ENCODE measurements around the gene MAJIN. TPM values are rescaled to one million over a fixed set of nuclear protein-coding genes. Genes with fewer than 3 reads are reported as not detected.

Gene MAJIN
- total RNA-seq, 1 experiment from 2014 or later = not detected

DNA sequence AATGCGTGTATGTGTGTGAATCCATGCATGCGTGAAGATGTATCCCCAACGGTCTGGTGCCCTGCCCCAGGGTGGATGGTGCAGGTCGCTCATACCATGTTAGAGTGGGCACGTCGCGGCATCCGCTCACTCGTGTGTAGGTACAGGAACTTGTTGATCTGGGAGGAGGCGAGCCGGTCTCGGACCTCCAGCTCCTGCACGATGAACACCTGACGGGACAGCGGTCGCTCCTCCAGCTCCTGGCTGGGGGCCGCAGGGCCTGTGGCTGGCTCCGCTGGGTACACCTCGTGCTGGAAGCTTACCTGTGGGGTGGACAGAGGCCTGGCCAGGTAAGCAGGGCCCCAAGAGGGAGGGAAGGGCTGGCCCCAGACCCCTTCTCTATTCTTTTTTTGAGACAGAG is 73.4 kb downstream of the MAJIN start:
- DNase-seq (ENCODE audit: low spot score) = no peak
- Histone ChIP-seq H3K4me1 (ENCODE audit: insufficient read depth, low read length, poor library complexity, severe bottlenecking) (no peaks in the 10 kb centered on the region), H3K36me3 (ENCODE audit: insufficient read depth, low read length, poor library complexity, severe bottlenecking) (no peaks in the 10 kb centered on the region), H3K27ac (ENCODE audit: low read depth, low read length, poor library complexity, severe bottlenecking) (no peak overlapping the region), H3K9me3 (ENCODE audit: low read depth, low read length, poor library complexity, severe bottlenecking) (no peaks in the 10 kb centered on the region), H3K27me3 (replicated peaks; ENCODE audit: insufficient read depth, low read depth, low read length, poor library complexity) (no peaks in the 10 kb centered on the region), H3K4me3 (ENCODE audit: low read depth, low read length, poor library complexity, severe bottlenecking) (no peak overlapping the region)
- POLR2A ChIA-PET (ENCODE audit: low non-redundant PET) = no interaction called here
- intact Hi-C loops (cut with micrococcal nuclease; ENCODE audit: unreplicated experiment) = no loop called here
- TF ChIP-seq, protein P1, sequence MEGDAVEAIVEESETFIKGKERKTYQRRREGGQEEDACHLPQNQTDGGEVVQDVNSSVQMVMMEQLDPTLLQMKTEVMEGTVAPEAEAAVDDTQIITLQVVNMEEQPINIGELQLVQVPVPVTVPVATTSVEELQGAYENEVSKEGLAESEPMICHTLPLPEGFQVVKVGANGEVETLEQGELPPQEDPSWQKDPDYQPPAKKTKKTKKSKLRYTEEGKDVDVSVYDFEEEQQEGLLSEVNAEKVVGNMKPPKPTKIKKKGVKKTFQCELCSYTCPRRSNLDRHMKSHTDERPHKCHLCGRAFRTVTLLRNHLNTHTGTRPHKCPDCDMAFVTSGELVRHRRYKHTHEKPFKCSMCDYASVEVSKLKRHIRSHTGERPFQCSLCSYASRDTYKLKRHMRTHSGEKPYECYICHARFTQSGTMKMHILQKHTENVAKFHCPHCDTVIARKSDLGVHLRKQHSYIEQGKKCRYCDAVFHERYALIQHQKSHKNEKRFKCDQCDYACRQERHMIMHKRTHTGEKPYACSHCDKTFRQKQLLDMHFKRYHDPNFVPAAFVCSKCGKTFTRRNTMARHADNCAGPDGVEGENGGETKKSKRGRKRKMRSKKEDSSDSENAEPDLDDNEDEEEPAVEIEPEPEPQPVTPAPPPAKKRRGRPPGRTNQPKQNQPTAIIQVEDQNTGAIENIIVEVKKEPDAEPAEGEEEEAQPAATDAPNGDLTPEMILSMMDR (conservative IDR thresholded peaks at IDR 0.05; ENCODE audit: low read depth, low read length) = no peak
- TF ChIP-seq EZH2 (IDR thresholded peaks at IDR 0.05; ENCODE audit: borderline replicate concordance, low read depth, low read length, poor library complexity, severe bottlenecking) = no peak
- no TSS peak for BruUV-seq (replicated peaks)
- CTCF ChIA-PET = interaction anchor here (1.0 kb wide), 1 partner anchor 10 kb away, joined by 3 read pairs; no protein-coding TSS in a partner anchor

GRCh38 chr11:64898076-64898445 is 73.8 kb downstream of the MAJIN start:
- H3K27me3 ChIP-seq (replicated peaks; ENCODE audit: insufficient read depth, low read depth, low read length, poor library complexity) = no peaks in the 10 kb centered on the region
- H3K9me3 ChIP-seq (ENCODE audit: low read depth, low read length, poor library complexity, severe bottlenecking) = no peaks in the 10 kb centered on the region
- ChIA-PET CTCF (interaction anchor here (1.0 kb wide), 1 partner anchor 10 kb away, joined by 3 read pairs; no protein-coding TSS in a partner anchor), POLR2A (ENCODE audit: low non-redundant PET) (no interaction called here)
- H3K36me3 ChIP-seq (ENCODE audit: insufficient read depth, low read length, poor library complexity, severe bottlenecking) = no peaks in the 10 kb centered on the region
- no peak for TF ChIP-seq EZH2 (IDR thresholded peaks at IDR 0.05; ENCODE audit: borderline replicate concordance, low read depth, low read length, poor library complexity, severe bottlenecking)
- TF ChIP-seq, protein P1 (conservative IDR thresholded peaks at IDR 0.05; ENCODE audit: low read depth, low read length) = no peak
- no peaks in the 10 kb centered on the region for H3K4me1 ChIP-seq (ENCODE audit: insufficient read depth, low read length, poor library complexity, severe bottlenecking)
- no peak for DNase-seq (ENCODE audit: low spot score)
- intact Hi-C loops (cut with micrococcal nuclease; ENCODE audit: unreplicated experiment) = no loop called here
- no peak overlapping the region for H3K4me3 ChIP-seq (ENCODE audit: low read depth, low read length, poor library complexity, severe bottlenecking)
- BruUV-seq (replicated peaks) = no TSS peak
- H3K27ac ChIP-seq (ENCODE audit: low read depth, low read length, poor library complexity, severe bottlenecking) = no peak overlapping the region

DNA sequence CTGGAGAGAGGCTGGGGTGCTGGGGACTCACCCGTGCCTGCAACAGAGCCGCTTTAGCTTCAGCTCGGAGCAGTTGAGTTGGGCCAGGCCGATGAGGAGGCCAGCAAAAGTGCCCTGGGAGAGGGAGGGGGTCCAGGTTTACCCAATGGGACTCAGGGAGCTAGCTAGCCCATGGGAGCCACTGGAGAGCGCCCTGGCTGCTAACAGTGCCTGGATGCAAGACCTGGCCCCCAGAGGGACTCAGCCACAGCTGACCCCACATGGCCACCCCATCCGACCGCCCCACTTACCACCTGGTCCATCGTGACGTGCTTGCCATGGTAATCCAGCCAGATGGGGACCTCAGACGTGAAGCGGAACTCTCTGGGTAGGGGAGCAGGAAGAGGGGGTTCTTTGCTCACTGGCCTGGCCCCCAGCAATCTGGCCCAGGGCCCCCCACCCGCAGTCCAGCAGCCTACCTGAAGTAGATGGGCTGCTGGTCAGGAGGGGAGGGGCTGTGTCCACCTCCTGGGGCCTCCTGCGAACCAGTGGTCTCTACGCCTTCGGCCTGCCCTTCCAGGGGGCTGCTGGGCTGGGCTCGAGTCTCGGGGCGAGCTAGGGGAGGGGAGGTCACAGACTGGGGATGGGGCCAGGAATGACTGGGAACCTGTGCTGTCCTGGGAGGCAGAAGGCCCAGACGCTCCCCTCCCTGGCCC is 74.4 kb downstream of the MAJIN start:
- no peaks in the 10 kb centered on the region for H3K36me3 ChIP-seq (ENCODE audit: insufficient read depth, low read length, poor library complexity, severe bottlenecking)
- no peaks in the 10 kb centered on the region for H3K9me3 ChIP-seq (ENCODE audit: low read depth, low read length, poor library complexity, severe bottlenecking)
- intact Hi-C loops (cut with micrococcal nuclease; ENCODE audit: unreplicated experiment) = no loop called here
- BruUV-seq (replicated peaks) = no TSS peak
- H3K27ac ChIP-seq (ENCODE audit: low read depth, low read length, poor library complexity, severe bottlenecking) = no peak overlapping the region
- H3K4me3 ChIP-seq (ENCODE audit: low read depth, low read length, poor library complexity, severe bottlenecking) = no peak overlapping the region
- no peak for TF ChIP-seq EZH2 (IDR thresholded peaks at IDR 0.05; ENCODE audit: borderline replicate concordance, low read depth, low read length, poor library complexity, severe bottlenecking)
- TF ChIP-seq, protein P1 (conservative IDR thresholded peaks at IDR 0.05; ENCODE audit: low read depth, low read length) = no peak
- no peaks in the 10 kb centered on the region for H3K4me1 ChIP-seq (ENCODE audit: insufficient read depth, low read length, poor library complexity, severe bottlenecking)
- ChIA-PET CTCF (interaction anchor here (1.0 kb wide), 1 partner anchor 9 kb away, joined by 3 read pairs; no protein-coding TSS in a partner anchor), POLR2A (ENCODE audit: low non-redundant PET) (no interaction called here)
- H3K27me3 ChIP-seq (replicated peaks; ENCODE audit: insufficient read depth, low read depth, low read length, poor library complexity) = no peaks in the 10 kb centered on the region
- no peak for DNase-seq (ENCODE audit: low spot score)
